Calu3 (cell line): Measurements from ENCODE around the gene FLACC1. TPM values are rescaled to one million over a fixed set of nuclear protein-coding genes. Genes with fewer than 3 reads are reported as not detected.
"Not testable (repeated sequence)": the region's sequence is repeated elsewhere in the genome, so short reads cannot be mapped to it uniquely, and the experiment has no call there.

ENCODE experiments used
- BruUV-seq: library from RNA; stranded (reverse); fragments of 400-500 nt; replicated peaks from 2 replicates; lab custom pipeline; 2021; lab: Mats Ljungman, UMichigan
- CTCF ChIA-PET: fragments of 300-600 bp; sonication (Branson Sonifier 250); formaldehyde crosslinking; loops from one replicate; lab custom pipeline; 2022; ENCODE audit warnings: antibody characterized with exemption; lab: Charles Lee
- DNase-seq: peaks from one replicate; pipeline ENCODE4 v3.0.0; 2022
- H3K27ac Mint-ChIP-seq: one replicate; pipeline ENCODE4 v1.8.0; 2022; ENCODE audit warnings: mixed read lengths; ENCODE audit not compliant: unreplicated experiment
- H3K27me3 Mint-ChIP-seq: one replicate; pipeline ENCODE4 v1.8.0; 2022; ENCODE audit warnings: mixed read lengths; ENCODE audit not compliant: unreplicated experiment
- H3K36me3 Mint-ChIP-seq: one replicate; pipeline ENCODE4 v1.8.0; 2022; ENCODE audit warnings: mild to moderate bottlenecking, moderate library complexity, mixed read lengths; ENCODE audit not compliant: insufficient read depth, unreplicated experiment
- H3K4me1 Mint-ChIP-seq: one replicate; pipeline ENCODE4 v1.8.0; 2022; ENCODE audit warnings: mild to moderate bottlenecking, low read depth, mixed read lengths; ENCODE audit not compliant: unreplicated experiment
- H3K4me3 Mint-ChIP-seq: one replicate; pipeline ENCODE4 v1.8.0; 2022; ENCODE audit warnings: mild to moderate bottlenecking, low read depth, moderate library complexity, mixed read lengths; ENCODE audit not compliant: unreplicated experiment
- H3K9me3 Mint-ChIP-seq: one replicate; pipeline ENCODE4 v1.8.0; 2022; ENCODE audit warnings: low read depth, mixed read lengths; ENCODE audit not compliant: unreplicated experiment
- intact Hi-C: fragments of 100-400 bp; cut with micrococcal nuclease; formaldehyde crosslinking; loops from one replicate; pipeline ENCODE4 v1.10.0; 2022; ENCODE audit not compliant: unreplicated experiment
- total RNA-seq: library from RNA; stranded (reverse); gene quantifications from 2 replicates; pipeline ENCODE4 v1.2.3, GENCODE V29; 2022
- TF ChIP-seq, protein P1 (sequence below): fragments of 200-600 bp; IDR thresholded peaks from one replicate; pipeline ENCODE4 v1.8.0; 2022; ENCODE audit warnings: antibody characterized with exemption; ENCODE audit not compliant: unreplicated experiment

Gene FLACC1
- total RNA-seq, 1 experiment from 2014 or later, result 1.2 TPM

GRCh38 chr2:201244829-201245228 lies 112.3 kb downstream of the FLACC1 start:
- intact Hi-C loops, result no loop called here
- BruUV-seq, result no TSS peak
- no peak overlapping the region for H3K4me3 Mint-ChIP-seq
- CTCF ChIA-PET, result interaction anchor here (0.6 kb wide), 1 partner anchor 1650 kb away, joined by 6 read pairs; no protein-coding TSS in a partner anchor
- peaks cover 7% of the 10 kb centered on the region for H3K9me3 Mint-ChIP-seq
- TF ChIP-seq, protein P1, sequence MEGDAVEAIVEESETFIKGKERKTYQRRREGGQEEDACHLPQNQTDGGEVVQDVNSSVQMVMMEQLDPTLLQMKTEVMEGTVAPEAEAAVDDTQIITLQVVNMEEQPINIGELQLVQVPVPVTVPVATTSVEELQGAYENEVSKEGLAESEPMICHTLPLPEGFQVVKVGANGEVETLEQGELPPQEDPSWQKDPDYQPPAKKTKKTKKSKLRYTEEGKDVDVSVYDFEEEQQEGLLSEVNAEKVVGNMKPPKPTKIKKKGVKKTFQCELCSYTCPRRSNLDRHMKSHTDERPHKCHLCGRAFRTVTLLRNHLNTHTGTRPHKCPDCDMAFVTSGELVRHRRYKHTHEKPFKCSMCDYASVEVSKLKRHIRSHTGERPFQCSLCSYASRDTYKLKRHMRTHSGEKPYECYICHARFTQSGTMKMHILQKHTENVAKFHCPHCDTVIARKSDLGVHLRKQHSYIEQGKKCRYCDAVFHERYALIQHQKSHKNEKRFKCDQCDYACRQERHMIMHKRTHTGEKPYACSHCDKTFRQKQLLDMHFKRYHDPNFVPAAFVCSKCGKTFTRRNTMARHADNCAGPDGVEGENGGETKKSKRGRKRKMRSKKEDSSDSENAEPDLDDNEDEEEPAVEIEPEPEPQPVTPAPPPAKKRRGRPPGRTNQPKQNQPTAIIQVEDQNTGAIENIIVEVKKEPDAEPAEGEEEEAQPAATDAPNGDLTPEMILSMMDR, result no peak
- peaks cover 7% of the 10 kb centered on the region for H3K4me1 Mint-ChIP-seq
- H3K27me3 Mint-ChIP-seq, result no peaks in the 10 kb centered on the region
- no peak overlapping the region for H3K27ac Mint-ChIP-seq
- peaks cover 42% of the 10 kb centered on the region for H3K36me3 Mint-ChIP-seq
- no peak for DNase-seq

DNA sequence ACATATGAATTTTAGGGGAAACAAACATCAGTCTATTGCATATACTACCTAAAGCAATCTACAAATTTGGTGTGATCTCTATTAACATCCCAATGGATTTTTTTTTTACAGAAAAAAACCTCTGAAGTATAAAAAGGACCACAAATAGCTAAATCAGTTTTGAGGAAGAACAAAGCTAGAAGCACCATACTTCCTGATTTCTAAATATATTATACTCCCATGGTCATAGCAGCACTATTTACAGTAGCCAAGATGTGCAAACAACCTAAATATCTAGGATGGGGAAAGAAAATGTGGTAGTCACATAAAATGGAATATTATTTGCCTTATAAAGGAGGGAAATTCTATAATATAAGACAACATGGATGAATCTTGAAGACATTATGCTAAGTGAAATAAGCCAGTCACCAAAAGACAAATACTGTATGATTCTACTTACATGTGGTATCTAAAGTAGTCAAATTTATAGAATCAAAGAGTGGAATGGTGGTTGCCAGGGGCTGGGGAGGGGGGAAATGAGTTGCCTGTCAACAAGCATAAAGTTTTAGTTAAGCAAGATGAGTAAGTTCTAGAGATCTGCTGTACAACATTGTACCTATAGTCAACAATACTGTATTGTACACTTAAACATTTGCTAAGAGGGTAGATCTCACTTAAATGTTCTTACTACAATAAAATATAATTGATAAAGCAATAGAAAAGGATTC lies 114.4 kb downstream of the FLACC1 start:
- peaks cover 7% of the 10 kb centered on the region for H3K4me1 Mint-ChIP-seq
- TF ChIP-seq, protein P1, result no peak
- H3K36me3 Mint-ChIP-seq, result peaks cover 56% of the 10 kb centered on the region
- CTCF ChIA-PET, result no interaction called here
- H3K27me3 Mint-ChIP-seq, result no peaks in the 10 kb centered on the region
- BruUV-seq, result no TSS peak
- H3K27ac Mint-ChIP-seq, result no peak overlapping the region
- intact Hi-C loops, result no loop called here
- H3K9me3 Mint-ChIP-seq, result peaks cover 7% of the 10 kb centered on the region
- H3K4me3 Mint-ChIP-seq, result no peak overlapping the region
- no peak for DNase-seq

- H3K9me3 Mint-ChIP-seq, H3K4me3 Mint-ChIP-seq, H3K27me3 Mint-ChIP-seq, DNase-seq, H3K4me1 Mint-ChIP-seq, BruUV-seq, H3K27ac Mint-ChIP-seq, CTCF ChIA-PET: not testable (repeated sequence)
- intact Hi-C loops, result loop anchor here (10.0 kb wide), 1 partner anchor 405 kb away; the partner anchor contains the start of gene TMEM237
- peaks cover 66% of the 10 kb centered on the region for H3K36me3 Mint-ChIP-seq
Measured at GRCh38 chr2:201239167-201239935, 117.8 kb downstream of the FLACC1 start.

Other genes starting within 250 kb of the FLACC1 start
- 232 and 285 TPM in 2 replicates for gene CFLAR, start 241.2 kb downstream of the FLACC1 start, total RNA-seq
- 21.4 and 22.5 TPM in 2 replicates for gene CASP10, start 174.2 kb downstream of the FLACC1 start, total RNA-seq
- 67.1 and 87.6 TPM in 2 replicates for gene CASP8, start 96.8 kb downstream of the FLACC1 start, total RNA-seq
- gene TRAK2, start 94.1 kb upstream of the FLACC1 start, total RNA-seq, result 24.4 TPM in 2 replicates
- 19.0 and 19.8 TPM in 2 replicates for gene STRADB, start 94.4 kb upstream of the FLACC1 start, total RNA-seq